Measurements from ENCODE around the gene ADCY1. TPM values are rescaled to one million over a fixed set of nuclear protein-coding genes. Genes with fewer than 3 reads are reported as not detected.
A peak's percentile ranks its signal among the peaks of the same experiment; 100 is the strongest.

Gene ADCY1
- total and polyA plus RNA-seq, 8 donors: 0.33 to 1.8 (median 1.3) TPM

DNA sequence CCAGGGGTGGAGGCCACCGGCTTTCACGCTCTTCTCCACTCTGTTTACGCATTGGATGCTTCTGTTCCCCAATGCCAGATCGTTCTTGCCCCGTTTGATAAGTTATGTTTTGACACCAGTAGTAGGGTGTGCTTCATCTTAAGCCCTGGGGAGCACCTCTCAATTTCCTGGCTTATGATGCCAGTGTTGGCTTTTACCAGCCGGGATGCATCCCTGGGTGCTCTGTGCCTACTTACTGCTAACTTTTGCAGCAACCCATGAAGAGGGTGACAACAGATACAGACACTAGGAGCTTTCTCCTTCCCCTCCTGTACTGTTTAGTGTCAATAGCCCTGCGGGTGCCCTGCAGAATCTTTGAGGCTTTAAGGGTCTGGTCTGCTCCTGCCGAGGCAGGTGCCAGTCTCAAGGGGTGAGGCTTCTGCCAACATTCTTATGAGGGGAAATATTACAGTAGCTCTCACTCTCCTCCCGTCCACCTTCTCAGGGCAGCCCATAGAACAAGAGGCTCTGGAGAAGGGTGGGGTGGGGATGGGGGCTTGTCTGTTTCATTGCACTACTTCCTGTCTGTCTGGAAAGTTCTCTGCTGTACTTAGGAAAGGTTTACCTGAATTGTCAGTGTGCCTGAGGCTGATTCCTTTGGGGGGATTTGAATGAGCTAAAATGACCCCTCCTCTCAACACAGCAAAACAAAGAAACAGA lies 23.3 kb downstream of the ADCY1 start:
- WGBS, 5 donors: 81 to 91% (median 84%) methylated on average over 8 to 9 of the region's 9 CpGs
- no peaks in the 10 kb centered on the region for H3K9me3 ChIP-seq
- peak in 1 of 2 donors; percentile 15 for DNase-seq
- H3K4me3 ChIP-seq: no peak overlapping the region
- no peaks in the 10 kb centered on the region for H3K27me3 ChIP-seq
- H3K4me1 ChIP-seq: no peaks in the 10 kb centered on the region
- TF ChIP-seq POLR2A (IDR thresholded peaks at IDR 0.05) (no peak), POLR2AphosphoS5 (IDR thresholded peaks at IDR 0.05) (no peak), EP300 (IDR thresholded peaks at IDR 0.05) (no peak)
- TF ChIP-seq, protein P1, sequence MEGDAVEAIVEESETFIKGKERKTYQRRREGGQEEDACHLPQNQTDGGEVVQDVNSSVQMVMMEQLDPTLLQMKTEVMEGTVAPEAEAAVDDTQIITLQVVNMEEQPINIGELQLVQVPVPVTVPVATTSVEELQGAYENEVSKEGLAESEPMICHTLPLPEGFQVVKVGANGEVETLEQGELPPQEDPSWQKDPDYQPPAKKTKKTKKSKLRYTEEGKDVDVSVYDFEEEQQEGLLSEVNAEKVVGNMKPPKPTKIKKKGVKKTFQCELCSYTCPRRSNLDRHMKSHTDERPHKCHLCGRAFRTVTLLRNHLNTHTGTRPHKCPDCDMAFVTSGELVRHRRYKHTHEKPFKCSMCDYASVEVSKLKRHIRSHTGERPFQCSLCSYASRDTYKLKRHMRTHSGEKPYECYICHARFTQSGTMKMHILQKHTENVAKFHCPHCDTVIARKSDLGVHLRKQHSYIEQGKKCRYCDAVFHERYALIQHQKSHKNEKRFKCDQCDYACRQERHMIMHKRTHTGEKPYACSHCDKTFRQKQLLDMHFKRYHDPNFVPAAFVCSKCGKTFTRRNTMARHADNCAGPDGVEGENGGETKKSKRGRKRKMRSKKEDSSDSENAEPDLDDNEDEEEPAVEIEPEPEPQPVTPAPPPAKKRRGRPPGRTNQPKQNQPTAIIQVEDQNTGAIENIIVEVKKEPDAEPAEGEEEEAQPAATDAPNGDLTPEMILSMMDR (IDR thresholded peaks at IDR 0.05): no peak
- no peaks in the 10 kb centered on the region for H3K36me3 ChIP-seq
- H3K27ac ChIP-seq: no peak overlapping the region
- intact Hi-C loops (cut with DNase I; ENCODE audit: low total_unique reads): no loop called here

DNA sequence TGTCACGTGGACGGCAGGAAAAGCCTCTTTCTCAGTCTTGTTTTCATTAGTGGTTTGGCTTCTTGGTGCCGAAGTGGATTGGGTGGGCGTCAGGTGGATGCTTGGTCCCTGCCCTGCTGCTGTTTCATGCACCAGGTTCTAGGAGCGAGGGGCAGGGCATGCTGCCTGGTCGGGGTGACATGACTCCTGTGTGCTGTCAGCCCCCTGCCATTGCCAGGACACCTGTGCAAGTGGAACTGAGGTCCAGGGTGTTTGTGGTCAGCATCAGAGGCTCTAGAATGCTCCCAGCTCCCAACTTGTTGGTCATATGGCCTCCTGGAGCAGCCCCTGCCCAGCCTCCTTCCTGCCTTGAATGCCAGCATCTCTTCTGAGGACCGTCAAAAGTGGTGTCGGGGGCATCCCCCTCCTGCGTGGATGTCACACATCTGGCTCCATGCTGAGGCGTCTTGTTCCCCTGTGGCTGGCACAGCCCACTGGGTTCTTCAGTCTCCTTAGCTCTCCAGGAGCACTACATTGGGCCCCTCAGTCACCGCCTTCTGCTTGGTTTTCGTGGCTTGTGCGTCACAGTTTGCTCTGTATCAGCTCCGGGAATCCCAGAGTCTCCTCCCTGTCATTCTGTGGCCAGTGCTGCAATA lies 24.8 kb downstream of the ADCY1 start:
- Histone ChIP-seq H3K4me3 (no peak overlapping the region), H3K27ac (no peak overlapping the region), H3K36me3 (no peaks in the 10 kb centered on the region), H3K9me3 (no peaks in the 10 kb centered on the region), H3K27me3 (no peaks in the 10 kb centered on the region), H3K4me1 (no peaks in the 10 kb centered on the region)
- WGBS, 5 donors: 87 to 90% (median 88%) methylated on average over 12 to 14 of the region's 14 CpGs
- intact Hi-C loops (cut with DNase I; ENCODE audit: low total_unique reads): no loop called here
- DNase-seq: peak in 1 of 2 donors; percentile 7
- TF ChIP-seq, protein P1 (IDR thresholded peaks at IDR 0.05): no peak
- TF ChIP-seq POLR2A (IDR thresholded peaks at IDR 0.05) (no peak), EP300 (IDR thresholded peaks at IDR 0.05) (no peak), POLR2AphosphoS5 (IDR thresholded peaks at IDR 0.05) (no peak)

DNA sequence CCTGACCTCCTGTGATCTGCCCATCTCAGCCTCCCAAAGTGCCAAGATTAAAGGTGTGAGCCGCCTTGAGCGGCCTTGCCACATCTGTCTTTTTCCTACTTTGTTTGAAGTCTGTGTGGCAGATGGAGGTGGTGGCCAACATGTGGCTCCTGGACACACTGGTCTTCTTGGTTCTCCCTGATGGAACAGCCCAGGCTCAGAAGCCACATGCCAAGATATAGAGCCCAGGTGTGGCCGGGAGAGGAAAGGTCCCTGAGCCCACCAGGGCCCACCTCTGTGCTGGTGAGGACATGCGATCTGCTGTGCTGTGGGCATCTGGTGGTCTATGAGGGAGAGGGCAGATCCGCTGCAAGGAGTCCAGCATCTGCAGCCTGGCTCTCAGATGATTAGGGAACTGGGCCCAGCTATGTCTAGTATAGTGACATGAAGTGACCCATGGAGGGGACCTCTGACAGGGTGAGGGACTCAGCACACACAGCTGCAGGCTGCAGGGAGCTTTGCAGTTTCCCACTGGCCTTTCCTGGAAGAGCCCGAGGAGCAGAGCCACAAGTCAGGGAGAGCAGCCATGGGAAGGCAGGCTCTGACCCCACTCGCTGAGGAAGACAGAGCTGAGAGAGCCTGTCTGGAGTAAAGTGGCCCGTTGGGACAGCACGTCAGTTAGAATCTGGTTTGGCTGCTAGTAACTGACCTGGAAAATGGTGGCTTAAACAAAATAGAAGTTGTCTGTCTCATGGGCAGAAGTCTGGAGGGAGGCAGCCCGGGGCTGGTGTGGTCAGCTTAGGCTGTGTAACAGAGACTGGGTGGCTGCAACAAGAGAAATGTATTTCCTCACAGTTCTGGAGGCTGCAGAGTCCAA lies 25.9 kb downstream of the ADCY1 start:
- Histone ChIP-seq H3K4me3 (no peak overlapping the region), H3K4me1 (no peaks in the 10 kb centered on the region), H3K9me3 (peaks cover 0 to 7% (median 3%) of the 10 kb centered on the region in 4 donors), H3K27ac (no peak overlapping the region), H3K36me3 (no peaks in the 10 kb centered on the region), H3K27me3 (no peaks in the 10 kb centered on the region)
- intact Hi-C loops (cut with DNase I; ENCODE audit: low total_unique reads): no loop called here
- TF ChIP-seq, protein P1 (IDR thresholded peaks at IDR 0.05): no peak
- whole genome bisulfite sequencing, 5 donors: 88 to 93% (median 91%) methylated on average over 8 to 10 of the region's 10 CpGs
- DNase-seq: peak in 1 of 2 donors; percentile 11

DNA sequence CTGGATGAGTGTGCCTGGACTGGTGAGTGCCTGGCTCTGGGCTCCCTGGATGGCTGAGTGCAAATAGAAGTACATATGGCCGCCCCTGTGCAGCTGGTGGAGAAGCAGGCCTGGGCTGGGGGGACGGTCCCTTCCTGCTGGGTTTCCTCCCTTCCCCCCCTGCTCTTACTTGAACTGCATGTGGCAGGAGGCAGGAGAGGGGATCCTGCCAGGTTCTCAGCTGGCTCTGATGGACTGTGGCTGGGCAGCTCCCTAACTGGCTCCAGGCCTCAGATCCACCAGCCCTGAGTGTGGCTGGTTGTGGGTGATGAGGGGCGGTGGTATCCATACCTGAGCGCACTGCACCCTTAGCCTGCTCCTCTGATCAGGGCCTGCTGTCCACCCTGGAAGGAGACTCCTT lies 26.9 kb downstream of the ADCY1 start:
- peaks cover 0 to 11% (median 3%) of the 10 kb centered on the region in 4 donors for H3K9me3 ChIP-seq
- DNase-seq: peak in 1 of 2 donors; percentile 22
- H3K4me1 ChIP-seq: no peaks in the 10 kb centered on the region
- no peak overlapping the region for H3K27ac ChIP-seq
- H3K36me3 ChIP-seq: no peaks in the 10 kb centered on the region
- no peaks in the 10 kb centered on the region for H3K27me3 ChIP-seq
- WGBS, 5 donors: 80 to 91% (median 89%) methylated on average over 4 of the region's 4 CpGs
- TF ChIP-seq POLR2AphosphoS5 (IDR thresholded peaks at IDR 0.05) (no peak), EP300 (IDR thresholded peaks at IDR 0.05) (no peak), POLR2A (IDR thresholded peaks at IDR 0.05) (no peak)
- TF ChIP-seq, protein P1 (IDR thresholded peaks at IDR 0.05): no peak
- intact Hi-C loops (cut with DNase I; ENCODE audit: low total_unique reads): no loop called here
- H3K4me3 ChIP-seq: no peak overlapping the region

All from stomach (tissue), 9 donors.